HG03575 (cell line): Measurements from ENCODE around the gene TMEM150C.
"Not testable (repeated sequence)": the region's sequence is repeated elsewhere in the genome, so short reads cannot be mapped to it uniquely, and the experiment has no call there.

ENCODE experiments used
- ATAC-seq: cut with Tn5 transposase; IDR thresholded peaks from one replicate; pipeline ENCODE4 v1.9.1; 2021; ENCODE audit not compliant: unreplicated experiment, insufficient number of reproducible peaks, low FRiP score; ENCODE audit errors: extremely low read depth

TMEM150C gene

GRCh38 chr4:82578935-82579334, 17.1 kb upstream of the TMEM150C start:
- no peak for ATAC-seq

GRCh38 chr4:82577451-82577850, 15.7 kb upstream of the TMEM150C start:
- no peak for ATAC-seq

DNA sequence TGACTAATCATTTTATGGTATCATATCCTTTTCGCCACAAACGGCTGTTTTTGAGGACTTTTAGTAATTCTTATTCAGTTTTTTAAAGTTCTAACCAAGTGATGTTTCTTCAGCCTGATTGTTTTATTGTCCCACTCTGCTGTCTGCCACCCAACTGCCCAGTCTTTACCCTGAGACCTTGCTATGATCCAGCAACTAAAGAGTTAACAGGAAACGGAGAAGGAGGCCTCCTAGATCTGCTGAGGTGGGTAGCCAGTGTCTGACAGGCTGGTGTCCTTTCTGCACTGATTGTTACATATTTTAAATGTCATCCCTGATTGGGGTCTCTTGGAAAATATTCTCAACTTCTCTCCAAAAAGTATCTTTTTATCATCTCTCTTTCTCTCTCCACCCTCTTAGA, 7.9 kb upstream of the TMEM150C start:
- ATAC-seq, result no peak

DNA sequence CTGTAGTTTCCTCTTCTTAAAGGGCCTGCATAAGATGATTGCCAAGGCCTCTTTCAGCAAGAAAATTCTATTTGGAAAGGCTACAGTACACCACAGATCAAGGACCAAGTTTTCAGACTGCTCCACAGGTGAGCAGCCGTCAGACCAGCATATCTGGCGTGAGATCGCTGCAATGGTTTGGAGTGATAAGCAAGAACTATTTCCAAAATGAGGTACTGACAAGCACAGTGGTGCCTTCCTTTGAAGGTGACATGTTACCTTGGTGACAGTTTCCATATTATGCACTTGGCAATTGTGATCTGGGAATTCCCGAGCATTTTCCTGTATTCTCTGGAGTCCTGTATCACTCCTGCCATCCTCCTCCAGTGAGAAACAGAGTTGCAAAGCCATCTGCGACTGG, 7.3 kb upstream of the TMEM150C start:
- ATAC-seq, result no peak

DNA sequence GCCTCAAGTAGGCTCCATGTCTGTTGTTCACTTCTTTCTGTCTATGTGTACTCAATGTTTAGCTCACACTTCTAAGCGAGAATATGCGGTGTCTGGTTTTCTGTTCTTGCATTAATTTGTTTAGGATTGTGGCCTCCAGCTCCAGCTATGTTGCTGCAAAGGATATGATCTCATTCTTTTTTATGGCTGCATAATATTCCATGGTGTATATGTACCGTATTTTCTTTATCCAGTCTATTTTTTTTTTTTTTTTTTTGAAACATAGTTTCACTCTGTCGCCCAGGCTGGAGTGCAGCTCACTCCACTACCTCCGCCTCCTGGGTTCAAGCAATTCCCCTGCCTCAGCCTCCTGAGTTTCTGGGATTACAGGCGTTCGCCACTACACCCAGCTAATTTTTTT, 5.7 kb upstream of the TMEM150C start:
- ATAC-seq, result no peak

DNA sequence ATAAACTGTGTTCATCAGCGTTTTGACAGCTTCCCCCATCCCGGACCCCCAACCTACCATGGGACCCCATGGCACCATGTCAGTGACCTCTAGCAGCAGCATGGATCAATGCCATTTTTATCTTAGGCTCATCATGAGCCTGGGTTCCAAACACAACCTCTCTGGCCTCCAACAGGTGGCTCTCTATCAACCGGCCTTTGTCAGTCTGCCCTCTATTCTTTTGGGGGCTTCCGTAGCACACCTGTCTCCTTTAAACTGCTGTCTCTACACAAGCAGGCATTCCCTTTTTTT, 721 bp upstream of the TMEM150C start:
- no peak for ATAC-seq

DNA sequence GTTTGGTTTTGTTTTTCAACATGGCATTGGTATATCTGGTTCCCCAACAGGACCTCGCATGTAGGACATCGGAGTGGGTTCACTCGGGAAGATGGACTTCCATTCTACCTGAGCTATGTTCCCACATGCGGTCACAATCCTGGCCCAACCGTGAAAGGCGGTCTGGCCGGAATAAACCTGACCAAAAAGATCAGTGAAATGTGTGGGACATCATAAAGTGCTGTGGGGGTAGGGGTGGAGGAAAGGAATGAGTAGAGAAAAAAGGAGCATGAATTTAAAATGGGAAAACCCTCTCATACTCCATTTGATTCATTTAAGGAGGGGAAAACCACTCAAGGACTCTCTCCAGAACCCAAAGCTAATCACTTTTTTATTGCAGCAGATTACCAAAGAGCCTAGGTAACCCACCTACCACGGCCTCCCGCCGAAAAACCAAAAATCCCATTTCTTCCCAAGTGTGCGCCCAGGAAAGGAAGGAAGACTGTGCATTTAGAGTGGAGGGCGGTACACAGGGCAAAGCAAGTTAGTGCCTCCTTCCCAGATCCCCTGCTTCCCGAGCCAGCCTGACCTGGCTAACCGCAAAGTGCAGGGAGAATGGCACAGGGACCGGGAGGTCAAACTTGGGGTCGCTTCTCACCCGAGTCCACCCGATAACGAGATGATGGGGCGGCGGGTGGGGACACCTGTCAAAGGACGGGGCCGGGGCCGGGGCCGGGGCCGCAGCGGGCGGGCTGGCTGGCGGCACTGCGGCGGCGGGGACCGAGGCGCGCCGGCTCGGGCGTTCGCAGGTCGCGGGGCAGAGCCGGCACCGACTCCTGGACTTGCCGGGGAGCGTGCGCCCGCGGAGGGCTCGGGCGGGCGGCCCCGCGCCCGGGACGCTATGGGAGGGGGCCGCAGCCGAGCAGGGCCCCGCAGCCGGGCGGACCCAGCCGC, 669 bp downstream of the TMEM150C start:
- no peak for ATAC-seq

DNA sequence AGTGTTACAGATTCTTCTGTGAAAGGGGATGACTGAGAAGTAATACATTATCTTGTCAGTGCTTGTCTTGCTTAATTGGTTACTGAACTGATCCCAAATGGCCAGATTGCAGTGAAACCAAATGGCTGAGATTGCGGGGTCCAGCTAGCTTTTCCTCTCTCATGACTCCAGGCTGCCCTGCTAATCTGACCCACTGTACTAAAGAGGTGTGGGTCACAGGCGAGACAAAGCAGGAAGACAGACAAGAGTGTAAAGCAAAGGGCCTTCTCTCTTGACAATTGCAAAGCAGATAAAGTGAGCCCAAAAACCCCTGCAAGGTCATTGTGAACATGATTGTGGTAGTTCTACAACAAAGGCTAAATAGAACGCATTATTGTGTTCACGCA, 2.1 kb downstream of the TMEM150C start:
- ATAC-seq, result no peak

DNA sequence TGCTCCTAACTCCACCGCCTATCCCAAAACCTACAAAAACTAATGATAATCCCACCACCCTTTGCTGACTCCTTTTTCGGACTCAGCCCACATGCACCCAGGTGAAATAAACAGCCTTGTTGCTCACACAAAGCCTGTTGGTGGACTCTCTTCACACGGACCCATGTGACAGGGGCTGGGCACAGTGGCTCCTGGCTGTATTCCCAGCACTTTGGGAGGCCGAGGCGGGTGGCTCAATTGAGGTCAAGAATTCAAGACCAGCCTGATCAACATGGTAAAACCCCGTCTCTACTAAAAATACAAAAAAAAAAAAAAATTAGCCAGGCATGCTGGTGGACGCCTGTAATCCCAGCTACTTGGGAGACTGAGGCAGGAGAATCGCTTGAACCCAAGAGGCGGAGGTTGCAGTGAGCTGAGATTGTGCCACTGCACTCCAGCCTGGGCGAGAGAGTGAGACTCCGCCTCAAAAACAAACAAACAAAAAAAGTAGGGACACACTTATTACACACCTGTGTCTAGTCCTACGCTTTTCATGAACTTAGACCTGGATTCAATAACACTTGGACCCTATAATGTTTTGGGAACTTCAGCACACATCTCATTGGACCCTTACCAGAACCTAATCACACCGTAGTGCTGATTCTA, 2.6 kb downstream of the TMEM150C start:
- not testable (repeated sequence) for ATAC-seq

GRCh38 chr4:82555276-82555675, 6.5 kb downstream of the TMEM150C start:
- no peak for ATAC-seq

GRCh38 chr4:82553020-82553419, 8.8 kb downstream of the TMEM150C start:
- ATAC-seq, result no peak

GRCh38 chr4:82551734-82552133, 10.1 kb downstream of the TMEM150C start:
- no peak for ATAC-seq

DNA sequence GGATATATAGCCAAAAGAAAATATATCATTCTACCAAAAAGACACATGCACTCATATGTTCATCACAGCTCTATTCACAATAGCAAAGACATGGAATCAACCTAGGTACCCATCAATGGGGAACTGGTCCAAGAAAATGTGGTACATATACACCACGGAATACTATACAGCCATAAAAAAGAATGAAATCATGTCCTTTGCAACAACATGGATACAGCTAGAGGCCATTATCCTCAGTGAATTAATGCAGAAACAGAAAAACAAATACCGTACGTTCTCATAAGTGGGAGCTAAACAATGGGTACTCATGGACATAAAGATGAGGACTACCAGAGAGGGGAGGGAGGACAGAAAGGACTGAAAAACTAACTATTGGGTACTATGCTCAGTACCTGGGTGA, 13.9 kb downstream of the TMEM150C start:
- ATAC-seq, result not testable (repeated sequence)

DNA sequence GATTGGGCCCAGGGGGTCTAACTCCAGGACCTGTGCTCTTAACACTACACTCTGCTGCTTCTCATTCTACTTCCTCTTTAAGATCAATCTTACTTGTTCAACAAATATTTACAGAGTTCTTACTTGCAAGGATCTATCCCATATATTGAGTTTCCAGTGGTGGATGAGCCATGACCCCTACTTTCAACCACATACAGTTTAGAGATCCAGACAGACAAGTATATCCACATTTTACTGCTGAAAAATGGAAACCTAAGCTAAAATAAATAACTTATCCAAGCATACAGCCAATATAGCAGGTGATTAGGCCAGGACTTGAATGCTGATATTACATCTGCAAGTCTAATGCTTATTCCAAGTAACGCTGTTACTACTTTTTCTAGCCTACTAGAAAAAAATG, 18.7 kb downstream of the TMEM150C start:
- ATAC-seq, result no peak

- ATAC-seq, result no peak
These were observed 19.1 kb downstream of the TMEM150C start for GRCh38 chr4:82542642-82543041.

DNA sequence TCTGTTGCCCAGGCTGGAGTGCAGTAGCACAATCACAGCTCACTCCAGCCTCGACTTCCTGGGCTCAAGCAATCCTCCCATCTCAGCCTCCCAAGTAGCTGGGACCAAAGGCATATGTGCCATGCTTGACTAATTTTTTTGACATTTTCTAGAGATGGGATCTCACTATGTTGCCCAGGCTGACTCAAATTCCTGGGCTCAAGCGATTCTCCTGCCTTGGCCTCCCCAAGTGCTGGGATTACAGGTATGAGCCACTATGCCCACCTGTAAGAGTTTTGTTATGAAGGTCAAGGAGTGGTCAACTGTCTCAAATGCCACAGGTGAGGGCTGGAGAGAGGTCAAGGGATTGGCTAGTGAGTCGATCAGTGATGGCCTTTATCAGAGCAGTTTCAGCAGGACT, 32.5 kb downstream of the TMEM150C start:
- no peak for ATAC-seq

- no peak for ATAC-seq
These were observed 32.9 kb downstream of the TMEM150C start for GRCh38 chr4:82528868-82529267.

GRCh38 chr4:82528074-82528473, 33.7 kb downstream of the TMEM150C start:
- ATAC-seq, result no peak

GRCh38 chr4:82525307-82525911, 36.4 kb downstream of the TMEM150C start:
- ATAC-seq, result no peak

- ATAC-seq, result no peak
These were observed 37.1 kb downstream of the TMEM150C start for GRCh38 chr4:82524570-82525152.
